HCT116 (cell line): Measurements from ENCODE around the gene SEZ6.

Experiments used
- CTCF ChIP-seq, 3 experiments: fragments of 200-600 bp in 1 of 3; sonication (generic) in 1 of 3; IDR thresholded peaks in 2 of 3; conservative IDR thresholded peaks in 1 of 3; 2 replicates each; pipeline ENCODE4 v1.5.1; 2012 to 2017; ENCODE audit warnings: low read depth in 2 of 3, low read length in 2 of 3, antibody characterized with exemption in 1 of 3, borderline replicate concordance in 1 of 3, control low read depth in 1 of 3, mild to moderate bottlenecking in 1 of 3, mixed read lengths in 1 of 3, mixed run types in 1 of 3, moderate library complexity in 1 of 3; ENCODE audit not compliant: insufficient read depth in 1 of 3
- YY1 ChIP-seq: IDR thresholded peaks from 2 replicates; pipeline ENCODE4 v1.6.1; 2011; ENCODE audit warnings: low read length, low read depth, moderate library complexity, mild to moderate bottlenecking; ENCODE audit not compliant: insufficient replicate concordance; ENCODE audit errors: extremely low read depth

DNA sequence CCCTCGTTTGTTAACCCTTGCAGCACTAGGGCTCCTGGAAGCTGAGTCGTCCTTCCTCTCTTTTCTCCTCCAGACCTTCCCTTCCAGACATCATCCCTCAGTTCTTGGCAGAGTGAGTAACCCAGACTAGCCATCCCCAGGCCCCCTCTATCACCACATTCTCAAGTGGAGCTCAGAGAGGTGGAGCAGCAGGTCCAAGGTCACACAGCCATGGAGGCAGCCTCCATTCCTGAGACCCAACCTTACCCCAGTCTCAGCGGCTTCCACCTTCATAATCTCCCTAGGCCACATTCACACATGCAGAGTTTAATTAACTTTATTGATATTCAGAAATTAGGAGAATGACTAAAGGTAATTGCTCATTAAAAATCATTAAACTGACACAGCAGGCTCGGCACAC lies 3.0 kb downstream of the SEZ6 start:
- TF ChIP-seq YY1 (no peak), CTCF (IDR thresholded peaks at IDR 0.05 in 2 of 3, conservative IDR thresholded peaks at IDR 0.05 in 1 of 3; ENCODE audit: borderline replicate concordance in 1 of 3, insufficient read depth in 1 of 3, low read depth in 2 of 3, low read length in 2 of 3) (no peak)
